Caco-2 (cell line): ENCODE results near the gene PBOV1. TPM values are rescaled to one million over a fixed set of nuclear protein-coding genes. Genes with fewer than 3 reads are reported as not detected.

Experiments
- BruUV-seq: library from RNA; stranded (reverse); fragments of 400-500 nt; replicated peaks from 2 replicates; lab custom pipeline; 2021; lab: Mats Ljungman, UMichigan
- CTCF ChIA-PET: fragments of 300-600 bp; sonication (Branson Sonifier 250); formaldehyde crosslinking; loops from one replicate; lab custom pipeline; 2022; ENCODE audit warnings: antibody characterized with exemption; lab: Charles Lee
- POLR2A ChIA-PET: fragments of 300-600 bp; sonication (Branson Sonifier 250); formaldehyde crosslinking; loops from one replicate; lab custom pipeline; 2022; ENCODE audit warnings: antibody characterized with exemption; lab: Charles Lee
- DNase-seq, 2 experiments: peaks; one replicate each; pipeline versions ENCODE4 v3.0.0 to v3.0.0-alpha.2; 2020 to 2022
- H3K27me3 ChIP-seq: replicated peaks from 2 replicates; pipeline ENCODE4 v1.6.0; 2011; ENCODE audit warnings: low read length; ENCODE audit not compliant: control insufficient read depth, insufficient read depth
- H3K36me3 ChIP-seq: 2 replicates; pipeline ENCODE4 v1.5.1; 2011; ENCODE audit warnings: low read length; ENCODE audit not compliant: control insufficient read depth, insufficient read depth
- H3K4me1 ChIP-seq: fragments of 250-450 bp; sonication (Bioruptor Pico); 2 replicates; pipeline ENCODE4 v1.5.1; 2020; ENCODE audit warnings: mild to moderate bottlenecking
- H3K4me3 ChIP-seq: 2 replicates; pipeline ENCODE4 v1.5.1; 2011; ENCODE audit warnings: low read depth, mild to moderate bottlenecking, control low read depth, low read length
- H3K9me3 ChIP-seq: fragments of 250-450 bp; sonication (Bioruptor Pico); 2 replicates; pipeline ENCODE4 v1.5.1; 2020; ENCODE audit warnings: mild to moderate bottlenecking, moderate library complexity
- H3K27ac Mint-ChIP-seq: one replicate; pipeline ENCODE4 v1.8.0; 2022; ENCODE audit warnings: mixed read lengths; ENCODE audit not compliant: unreplicated experiment
- H3K27me3 Mint-ChIP-seq: one replicate; pipeline ENCODE4 v1.8.0; 2022; ENCODE audit warnings: mixed read lengths; ENCODE audit not compliant: insufficient read depth, unreplicated experiment
- H3K36me3 Mint-ChIP-seq: one replicate; pipeline ENCODE4 v1.8.0; 2022; ENCODE audit warnings: mild to moderate bottlenecking, mixed read lengths; ENCODE audit not compliant: insufficient read depth, unreplicated experiment
- H3K4me1 Mint-ChIP-seq: one replicate; pipeline ENCODE4 v1.8.0; 2022; ENCODE audit warnings: low read depth, mixed read lengths; ENCODE audit not compliant: unreplicated experiment
- H3K4me3 Mint-ChIP-seq: one replicate; pipeline ENCODE4 v1.8.0; 2022; ENCODE audit warnings: mild to moderate bottlenecking, moderate library complexity, mixed read lengths; ENCODE audit not compliant: unreplicated experiment
- H3K9me3 Mint-ChIP-seq: one replicate; pipeline ENCODE4 v1.8.0; 2022; ENCODE audit warnings: mixed read lengths; ENCODE audit not compliant: unreplicated experiment
- intact Hi-C: fragments of 100-400 bp; cut with micrococcal nuclease; formaldehyde crosslinking; loops from one replicate; pipeline ENCODE4 v1.10.0; 2022; ENCODE audit not compliant: unreplicated experiment
- total RNA-seq: library from RNA; stranded (reverse); gene quantifications from 2 replicates; pipeline ENCODE4 v1.2.3, GENCODE V29; 2022
- TF ChIP-seq, protein P1 (sequence below), 2 experiments: fragments of 200-600 bp in 1 of 2; IDR thresholded peaks; 1 replicate in 1 of 2; 2 replicates in 1 of 2; pipeline versions ENCODE4 v1.5.1 to v1.8.0; 2011 to 2022; ENCODE audit warnings: antibody characterized with exemption in 1 of 2, control low read depth in 1 of 2, inconsistent platforms in 1 of 2, low read depth in 1 of 2, low read length in 1 of 2, mild to moderate bottlenecking in 1 of 2, moderate library complexity in 1 of 2; ENCODE audit not compliant: insufficient read depth in 1 of 2, severe bottlenecking in 1 of 2, unreplicated experiment in 1 of 2

The PBOV1 gene
- total RNA-seq, 1 experiment from 2014 or later = not detected

DNA sequence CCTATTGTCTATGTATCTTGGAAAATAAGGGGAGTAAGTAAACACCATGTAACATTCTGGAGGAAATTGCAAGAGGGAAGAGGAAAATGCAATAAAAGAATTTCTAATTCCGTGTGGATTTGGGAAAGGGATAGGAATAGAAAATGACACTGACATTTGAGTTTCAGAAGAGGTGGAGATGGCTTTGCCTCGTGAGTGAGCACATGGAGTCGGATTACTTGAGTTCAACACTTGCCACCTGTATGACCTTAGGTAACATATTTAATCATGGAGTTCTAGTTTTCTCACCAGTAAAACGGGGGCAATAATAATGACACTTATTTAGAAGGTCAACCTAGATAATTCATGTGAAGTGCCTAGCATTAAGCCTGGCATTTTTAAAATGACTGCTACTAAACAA, 10.8 kb upstream of the PBOV1 start:
- no TSS peak for BruUV-seq
- DNase-seq = no peak
- Histone ChIP-seq H3K9me3 (no peaks in the 10 kb centered on the region), H3K4me3 (no peak overlapping the region), H3K36me3 (no peaks in the 10 kb centered on the region), H3K4me1 (peaks cover 27% of the 10 kb centered on the region), H3K27me3 (no peaks in the 10 kb centered on the region)
- Mint-ChIP-seq H3K27me3 (no peaks in the 10 kb centered on the region), H3K27ac (no peak overlapping the region), H3K9me3 (no peaks in the 10 kb centered on the region), H3K4me1 (peaks cover 34% of the 10 kb centered on the region), H3K4me3 (no peak overlapping the region), H3K36me3 (no peaks in the 10 kb centered on the region)
- CTCF ChIA-PET = no interaction called here
- TF ChIP-seq, protein P1, sequence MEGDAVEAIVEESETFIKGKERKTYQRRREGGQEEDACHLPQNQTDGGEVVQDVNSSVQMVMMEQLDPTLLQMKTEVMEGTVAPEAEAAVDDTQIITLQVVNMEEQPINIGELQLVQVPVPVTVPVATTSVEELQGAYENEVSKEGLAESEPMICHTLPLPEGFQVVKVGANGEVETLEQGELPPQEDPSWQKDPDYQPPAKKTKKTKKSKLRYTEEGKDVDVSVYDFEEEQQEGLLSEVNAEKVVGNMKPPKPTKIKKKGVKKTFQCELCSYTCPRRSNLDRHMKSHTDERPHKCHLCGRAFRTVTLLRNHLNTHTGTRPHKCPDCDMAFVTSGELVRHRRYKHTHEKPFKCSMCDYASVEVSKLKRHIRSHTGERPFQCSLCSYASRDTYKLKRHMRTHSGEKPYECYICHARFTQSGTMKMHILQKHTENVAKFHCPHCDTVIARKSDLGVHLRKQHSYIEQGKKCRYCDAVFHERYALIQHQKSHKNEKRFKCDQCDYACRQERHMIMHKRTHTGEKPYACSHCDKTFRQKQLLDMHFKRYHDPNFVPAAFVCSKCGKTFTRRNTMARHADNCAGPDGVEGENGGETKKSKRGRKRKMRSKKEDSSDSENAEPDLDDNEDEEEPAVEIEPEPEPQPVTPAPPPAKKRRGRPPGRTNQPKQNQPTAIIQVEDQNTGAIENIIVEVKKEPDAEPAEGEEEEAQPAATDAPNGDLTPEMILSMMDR (IDR thresholded peaks at IDR 0.05; ENCODE audit: insufficient read depth in 1 of 2, low read depth in 1 of 2, low read length in 1 of 2, severe bottlenecking in 1 of 2, unreplicated experiment in 1 of 2) = no peak
- POLR2A ChIA-PET = no interaction called here
- intact Hi-C loops = no loop called here

DNA sequence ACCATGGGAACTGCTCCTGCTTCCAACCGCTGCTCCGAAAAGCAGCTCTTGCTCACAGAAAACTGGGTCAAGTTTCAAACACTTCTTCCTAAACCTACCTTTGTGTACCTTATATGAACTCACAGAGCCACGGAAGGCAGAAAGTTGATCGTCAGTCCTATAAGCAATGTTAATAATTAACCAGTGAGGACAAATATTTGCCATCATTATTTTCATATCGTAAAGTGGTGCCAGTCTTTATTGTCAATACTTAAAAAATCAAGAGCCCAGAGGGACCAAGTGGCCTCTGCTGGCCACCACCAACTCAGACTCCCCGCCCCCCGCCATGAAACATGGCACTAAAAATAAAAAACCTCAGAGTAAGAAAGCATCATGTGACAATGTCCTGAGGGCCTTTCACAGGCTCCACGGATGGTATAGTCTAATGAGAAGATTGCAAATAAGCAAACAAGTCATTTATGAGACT, 9.1 kb upstream of the PBOV1 start:
- ChIA-PET POLR2A (no interaction called here), CTCF (no interaction called here)

DNA sequence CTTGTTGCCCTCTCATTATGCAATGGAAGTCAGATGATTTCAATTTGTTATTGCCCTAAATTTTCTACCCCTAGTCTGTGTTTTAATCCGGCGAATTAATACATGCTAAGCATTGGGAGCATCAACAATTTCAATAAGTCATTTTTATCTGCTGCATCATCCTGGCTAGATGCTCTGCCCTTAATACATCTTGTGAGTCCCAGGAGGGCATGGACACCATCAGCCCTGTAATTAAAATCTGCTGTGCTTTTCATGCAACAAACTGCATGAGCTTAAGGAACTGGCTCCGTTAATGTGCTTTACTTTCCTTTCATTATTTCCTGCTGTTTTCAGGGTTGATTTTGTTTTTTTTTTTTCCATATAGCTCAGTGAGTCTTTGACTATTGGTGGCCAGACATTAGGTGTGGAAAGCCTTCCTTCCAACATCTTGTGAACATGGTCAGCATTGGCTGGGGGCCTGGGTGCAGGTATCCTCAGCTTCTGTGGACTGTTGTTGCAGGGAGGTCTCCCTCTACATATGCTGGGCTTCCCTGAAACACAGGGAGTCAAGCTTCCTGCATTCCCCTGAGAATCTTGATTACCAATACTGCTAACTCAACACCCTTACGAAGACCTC, 8.5 kb upstream of the PBOV1 start:
- Histone ChIP-seq H3K4me3 (no peak overlapping the region), H3K27me3 (no peaks in the 10 kb centered on the region), H3K4me1 (peaks cover 22% of the 10 kb centered on the region), H3K36me3 (no peaks in the 10 kb centered on the region), H3K9me3 (no peaks in the 10 kb centered on the region)
- no TSS peak for BruUV-seq
- CTCF ChIA-PET = no interaction called here
- H3K4me3 Mint-ChIP-seq = peak overlapping the region; percentile 45
- peaks cover 34% of the 10 kb centered on the region for H3K4me1 Mint-ChIP-seq
- peak overlapping the region; percentile 69 for H3K27ac Mint-ChIP-seq
- DNase-seq = no peak
- POLR2A ChIA-PET = no interaction called here
- no peaks in the 10 kb centered on the region for H3K36me3 Mint-ChIP-seq
- H3K27me3 Mint-ChIP-seq = no peaks in the 10 kb centered on the region
- intact Hi-C loops = no loop called here
- TF ChIP-seq, protein P1 (IDR thresholded peaks at IDR 0.05; ENCODE audit: insufficient read depth in 1 of 2, low read depth in 1 of 2, low read length in 1 of 2, severe bottlenecking in 1 of 2, unreplicated experiment in 1 of 2) = no peak
- H3K9me3 Mint-ChIP-seq = no peaks in the 10 kb centered on the region

More for the DNA sequence above, 9.1 kb upstream of the PBOV1 start:
- Mint-ChIP-seq H3K4me1 (peaks cover 34% of the 10 kb centered on the region), H3K27me3 (no peaks in the 10 kb centered on the region), H3K4me3 (peak overlapping the region; percentile 45), H3K36me3 (no peaks in the 10 kb centered on the region), H3K27ac (peak overlapping the region; percentile 69), H3K9me3 (no peaks in the 10 kb centered on the region)
- Histone ChIP-seq H3K27me3 (no peaks in the 10 kb centered on the region), H3K36me3 (no peaks in the 10 kb centered on the region), H3K4me1 (peaks cover 27% of the 10 kb centered on the region), H3K4me3 (no peak overlapping the region), H3K9me3 (no peaks in the 10 kb centered on the region)
- intact Hi-C loops = no loop called here
- peak; percentile 33 to 38 for DNase-seq
- TF ChIP-seq, protein P1 (IDR thresholded peaks at IDR 0.05; ENCODE audit: insufficient read depth in 1 of 2, low read depth in 1 of 2, low read length in 1 of 2, severe bottlenecking in 1 of 2, unreplicated experiment in 1 of 2) = no peak
- no TSS peak for BruUV-seq
